GM18520 (cell line): ENCODE measurements around the gene BTK.
"Not testable (repeated sequence)": the region's sequence is repeated elsewhere in the genome, so short reads cannot be mapped to it uniquely, and the experiment has no call there.

Experiments used
- ATAC-seq: cut with Tn5 transposase; IDR thresholded peaks from one replicate; pipeline ENCODE4 v1.9.1; 2021; ENCODE audit not compliant: unreplicated experiment

BTK gene

GRCh38 chrX:101347859-101348451 lies 38.0 kb downstream of the BTK start:
- no peak for ATAC-seq

- ATAC-seq = no peak
Measured at GRCh38 chrX:101337776-101338271, 48.2 kb downstream of the BTK start.

GRCh38 chrX:101334310-101334709 lies 51.7 kb downstream of the BTK start:
- not testable (repeated sequence) for ATAC-seq

DNA sequence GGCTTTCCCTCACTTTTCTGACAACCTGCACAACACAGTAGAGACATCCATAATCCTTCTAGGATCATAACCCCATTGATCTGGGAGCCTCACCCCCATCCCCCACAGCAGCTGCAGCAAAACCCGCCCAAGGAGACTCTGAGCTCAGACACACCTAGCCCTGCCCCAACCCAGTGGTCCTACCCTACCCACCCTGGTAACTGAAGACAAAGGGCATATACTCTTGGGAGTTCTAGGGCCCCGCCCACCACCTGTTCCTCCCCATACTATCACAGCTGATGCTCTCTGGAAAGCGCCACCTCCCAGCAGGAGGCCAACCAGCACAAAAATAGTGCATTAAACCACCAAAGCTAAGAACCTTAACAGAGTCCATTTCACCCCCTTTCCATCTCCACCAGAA lies 59.4 kb downstream of the BTK start:
- not testable (repeated sequence) for ATAC-seq

DNA sequence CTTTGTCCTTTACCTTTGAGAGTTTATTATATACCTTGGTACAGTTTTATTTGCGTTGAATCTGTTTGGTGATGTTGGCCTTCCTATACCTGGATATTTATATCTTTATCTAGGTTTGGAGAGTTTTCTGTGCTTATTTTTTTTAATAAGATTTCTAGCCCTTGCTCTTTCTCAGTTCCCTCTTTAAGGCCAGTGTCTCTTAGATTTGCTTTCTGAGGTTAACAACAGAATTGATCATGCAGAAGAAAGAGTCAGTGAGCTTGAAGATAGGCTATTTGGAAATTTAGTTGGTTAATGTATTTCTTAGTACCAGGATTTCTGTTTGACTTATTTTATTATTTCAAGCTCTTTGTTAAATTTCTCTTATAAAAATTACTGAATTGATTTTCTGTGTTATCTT lies 82.2 kb downstream of the BTK start:
- ATAC-seq = no peak
